Kidney glomerular epithelial cell (primary cell): ENCODE measurements around the gene FZD4.
"Not testable (repeated sequence)": the region's sequence is repeated elsewhere in the genome, so short reads cannot be mapped to it uniquely, and the experiment has no call there.

Experiments
- DNase-seq: peaks from one replicate; lab custom pipeline; 2025; lab: John Stamatoyannopoulos, UW

The FZD4 gene

GRCh38 chr11:86938203-86938899 lies 16.8 kb downstream of the FZD4 start:
- no peak for DNase-seq

- DNase-seq: not testable (repeated sequence)
These were observed 17.9 kb downstream of the FZD4 start for GRCh38 chr11:86937193-86937806.

GRCh38 chr11:86934926-86935579 lies 20.1 kb downstream of the FZD4 start:
- no peak for DNase-seq

- DNase-seq: no peak
These were observed 20.7 kb downstream of the FZD4 start for GRCh38 chr11:86934582-86934900.

- no peak for DNase-seq
These were observed 21.2 kb downstream of the FZD4 start for GRCh38 chr11:86933891-86934581.

GRCh38 chr11:86932924-86933875 lies 22.0 kb downstream of the FZD4 start:
- no peak for DNase-seq

GRCh38 chr11:86932259-86932585 lies 23.0 kb downstream of the FZD4 start:
- DNase-seq: no peak

- DNase-seq: no peak
These were observed 23.5 kb downstream of the FZD4 start for GRCh38 chr11:86931548-86932258.

GRCh38 chr11:86930957-86931547 lies 24.1 kb downstream of the FZD4 start:
- no peak for DNase-seq

GRCh38 chr11:86926975-86927374 lies 28.2 kb downstream of the FZD4 start:
- no peak for DNase-seq

GRCh38 chr11:86923999-86924766 lies 31.0 kb downstream of the FZD4 start:
- DNase-seq: peak; percentile 96

- DNase-seq: no peak
These were observed 33.0 kb downstream of the FZD4 start for GRCh38 chr11:86922225-86922624.

- peak; percentile 60 for DNase-seq
These were observed 35.5 kb downstream of the FZD4 start for GRCh38 chr11:86919557-86920210.

GRCh38 chr11:86918973-86919372 lies 36.2 kb downstream of the FZD4 start:
- DNase-seq: no peak

GRCh38 chr11:86918496-86918895 lies 36.7 kb downstream of the FZD4 start:
- DNase-seq: no peak

GRCh38 chr11:86917589-86917988 lies 37.6 kb downstream of the FZD4 start:
- DNase-seq: no peak

GRCh38 chr11:86916330-86916729 lies 38.9 kb downstream of the FZD4 start:
- peak; percentile 68 for DNase-seq

- DNase-seq: not testable (repeated sequence)
These were observed 39.3 kb downstream of the FZD4 start for GRCh38 chr11:86915850-86916249.

GRCh38 chr11:86914865-86915519 lies 40.2 kb downstream of the FZD4 start:
- DNase-seq: no peak
